GM12875 (cell line): ENCODE results near the gene CCDC50.

Source experiments
- H3K4me3 ChIP-seq: one replicate; pipeline ENCODE4 v1.5.1; 2011; ENCODE audit warnings: low read depth, low read length, control low read depth
- TF ChIP-seq, protein P1 (sequence below): IDR thresholded peaks from 2 replicates; pipeline ENCODE4 v1.5.1; 2011; ENCODE audit warnings: low read depth, mild to moderate bottlenecking, control low read depth, inconsistent platforms, low read length, moderate library complexity, borderline replicate concordance; ENCODE audit not compliant: insufficient read depth

CCDC50 gene

DNA sequence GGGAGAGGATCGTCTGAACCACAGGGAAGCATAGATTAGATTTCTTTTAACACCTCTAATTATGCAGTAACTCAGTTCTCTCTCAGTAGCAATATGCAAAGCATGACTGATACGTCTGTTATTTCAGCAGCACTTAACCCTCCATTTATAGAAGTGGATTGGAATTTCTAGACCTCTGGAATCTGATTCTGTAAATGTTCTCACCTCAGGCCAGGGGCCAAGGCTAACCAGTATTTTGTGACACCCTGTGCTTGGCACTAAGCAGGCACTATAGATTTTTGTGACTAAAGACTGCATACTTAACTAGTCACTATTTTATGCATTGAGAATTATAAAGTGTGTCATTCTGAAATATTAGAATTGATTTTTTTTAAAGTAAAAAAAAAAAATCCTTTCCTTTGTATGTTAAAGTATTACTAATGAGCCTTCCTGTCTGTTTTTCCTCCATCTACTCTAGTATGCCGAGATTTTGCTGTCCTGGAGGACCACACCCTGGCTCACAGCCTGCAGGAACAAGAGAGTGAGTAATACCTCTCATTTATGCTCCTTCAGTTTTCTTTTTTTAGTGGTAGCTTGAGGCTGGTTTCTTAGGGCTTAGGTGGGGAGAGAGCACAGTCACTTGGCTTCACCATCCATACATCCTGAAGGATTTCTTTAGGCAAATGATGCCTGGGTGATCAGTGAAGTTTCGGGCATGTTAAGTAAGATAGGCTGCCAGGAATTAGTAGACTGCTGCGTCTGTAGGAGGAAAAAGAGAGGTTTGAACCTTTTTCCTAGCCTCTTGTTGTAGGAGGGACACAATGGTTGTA, 27.6 kb downstream of the CCDC50 start:
- TF ChIP-seq, protein P1, sequence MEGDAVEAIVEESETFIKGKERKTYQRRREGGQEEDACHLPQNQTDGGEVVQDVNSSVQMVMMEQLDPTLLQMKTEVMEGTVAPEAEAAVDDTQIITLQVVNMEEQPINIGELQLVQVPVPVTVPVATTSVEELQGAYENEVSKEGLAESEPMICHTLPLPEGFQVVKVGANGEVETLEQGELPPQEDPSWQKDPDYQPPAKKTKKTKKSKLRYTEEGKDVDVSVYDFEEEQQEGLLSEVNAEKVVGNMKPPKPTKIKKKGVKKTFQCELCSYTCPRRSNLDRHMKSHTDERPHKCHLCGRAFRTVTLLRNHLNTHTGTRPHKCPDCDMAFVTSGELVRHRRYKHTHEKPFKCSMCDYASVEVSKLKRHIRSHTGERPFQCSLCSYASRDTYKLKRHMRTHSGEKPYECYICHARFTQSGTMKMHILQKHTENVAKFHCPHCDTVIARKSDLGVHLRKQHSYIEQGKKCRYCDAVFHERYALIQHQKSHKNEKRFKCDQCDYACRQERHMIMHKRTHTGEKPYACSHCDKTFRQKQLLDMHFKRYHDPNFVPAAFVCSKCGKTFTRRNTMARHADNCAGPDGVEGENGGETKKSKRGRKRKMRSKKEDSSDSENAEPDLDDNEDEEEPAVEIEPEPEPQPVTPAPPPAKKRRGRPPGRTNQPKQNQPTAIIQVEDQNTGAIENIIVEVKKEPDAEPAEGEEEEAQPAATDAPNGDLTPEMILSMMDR: no peak
- H3K4me3 ChIP-seq: no peak overlapping the region

DNA sequence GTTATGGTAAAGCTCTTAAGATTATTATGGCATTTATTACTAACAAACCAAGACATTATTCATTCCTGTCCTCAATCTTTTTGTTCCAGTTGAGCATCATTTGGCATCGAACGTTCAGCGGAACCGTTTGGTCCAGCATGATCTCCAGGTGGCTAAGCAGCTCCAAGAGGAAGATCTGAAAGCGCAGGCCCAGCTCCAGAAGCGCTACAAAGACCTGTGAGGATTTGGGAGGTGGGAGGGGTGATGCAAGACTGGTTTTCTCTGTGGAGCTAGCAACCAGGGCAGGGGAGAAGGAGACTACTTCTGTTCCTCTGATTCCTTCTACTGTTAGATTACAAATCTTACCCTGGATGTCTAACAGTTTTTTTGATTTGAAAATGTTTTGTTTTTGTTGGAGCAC, 28.7 kb downstream of the CCDC50 start:
- H3K4me3 ChIP-seq: no peak overlapping the region
- TF ChIP-seq, protein P1: no peak

DNA sequence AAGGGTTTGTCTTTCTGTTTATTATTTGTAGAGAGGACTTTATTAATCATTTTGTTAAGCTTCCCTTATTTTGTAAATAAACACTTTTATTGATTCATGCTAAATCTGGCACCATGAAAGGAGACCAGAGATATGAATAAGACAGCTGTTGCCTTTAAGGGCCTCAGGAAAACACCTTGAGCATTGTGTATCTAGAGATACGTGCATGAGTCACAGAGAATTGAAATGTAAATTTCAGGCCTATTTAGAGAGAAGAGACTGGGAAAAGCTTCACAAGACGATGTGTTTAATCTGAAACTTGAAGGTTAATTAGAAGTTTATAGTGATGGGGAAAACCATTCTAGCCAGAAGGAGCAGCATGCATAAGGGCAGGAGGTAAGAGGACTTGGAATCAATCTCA, 29.7 kb downstream of the CCDC50 start:
- H3K4me3 ChIP-seq: no peak overlapping the region
- TF ChIP-seq, protein P1: no peak

DNA sequence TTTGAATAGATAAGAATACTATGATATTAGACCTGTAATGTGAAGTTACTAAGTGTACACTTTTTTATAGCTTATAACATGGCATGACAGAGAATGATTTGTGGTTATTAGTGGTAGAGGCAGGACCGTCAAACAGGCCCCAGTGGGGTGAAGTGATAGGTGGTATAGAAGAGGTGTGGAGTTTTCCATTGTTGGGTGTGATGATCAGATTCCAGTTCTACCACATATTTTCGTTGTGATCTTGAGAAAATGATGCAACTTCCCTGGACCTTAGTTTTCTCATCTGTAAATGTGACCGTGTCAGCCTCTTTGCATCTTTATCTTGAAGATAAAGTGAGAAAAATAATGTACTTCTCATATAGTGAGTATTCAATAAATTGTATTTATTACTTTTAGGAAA, 31.4 kb downstream of the CCDC50 start:
- H3K4me3 ChIP-seq: no peak overlapping the region
- TF ChIP-seq, protein P1: no peak

DNA sequence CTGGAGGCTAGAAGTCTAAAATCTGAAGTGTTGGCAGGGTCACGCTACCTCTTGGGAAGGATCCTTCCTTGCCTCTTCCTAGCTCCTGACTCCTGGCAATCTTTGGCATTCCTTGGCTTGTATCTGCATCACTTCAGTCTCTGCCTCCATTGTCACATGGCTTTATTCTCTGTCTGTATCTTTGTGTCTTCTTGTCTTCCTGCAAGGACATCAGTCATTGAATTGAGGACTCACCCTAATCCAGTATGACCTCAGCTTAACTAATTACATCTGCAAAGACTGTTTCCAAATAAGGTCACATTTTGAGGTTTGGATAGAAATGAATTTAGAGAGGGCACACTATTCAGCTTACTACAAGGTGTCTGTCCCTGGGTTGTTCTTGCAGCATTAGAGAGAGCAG, 32.3 kb downstream of the CCDC50 start:
- TF ChIP-seq, protein P1: no peak
- no peak overlapping the region for H3K4me3 ChIP-seq

DNA sequence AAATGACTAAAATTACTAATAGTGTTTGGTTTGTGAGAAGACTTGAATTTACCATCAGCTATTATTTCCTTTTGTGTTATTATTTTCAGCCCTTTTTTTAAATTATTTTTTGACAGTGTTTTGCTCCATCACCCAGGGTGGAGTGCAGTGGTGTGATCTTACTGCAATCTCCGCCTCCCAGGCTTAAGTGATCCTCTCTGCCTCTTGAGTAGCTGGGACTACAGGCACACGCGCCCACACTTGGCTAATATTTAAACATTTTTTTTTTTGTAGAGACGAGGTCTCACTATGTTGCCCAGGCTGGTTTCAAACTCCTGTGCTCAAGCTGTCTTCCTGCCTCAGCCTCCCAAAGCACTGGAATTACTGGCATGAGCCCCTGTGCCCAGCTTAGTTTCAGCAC, 32.8 kb downstream of the CCDC50 start:
- TF ChIP-seq, protein P1: no peak

DNA sequence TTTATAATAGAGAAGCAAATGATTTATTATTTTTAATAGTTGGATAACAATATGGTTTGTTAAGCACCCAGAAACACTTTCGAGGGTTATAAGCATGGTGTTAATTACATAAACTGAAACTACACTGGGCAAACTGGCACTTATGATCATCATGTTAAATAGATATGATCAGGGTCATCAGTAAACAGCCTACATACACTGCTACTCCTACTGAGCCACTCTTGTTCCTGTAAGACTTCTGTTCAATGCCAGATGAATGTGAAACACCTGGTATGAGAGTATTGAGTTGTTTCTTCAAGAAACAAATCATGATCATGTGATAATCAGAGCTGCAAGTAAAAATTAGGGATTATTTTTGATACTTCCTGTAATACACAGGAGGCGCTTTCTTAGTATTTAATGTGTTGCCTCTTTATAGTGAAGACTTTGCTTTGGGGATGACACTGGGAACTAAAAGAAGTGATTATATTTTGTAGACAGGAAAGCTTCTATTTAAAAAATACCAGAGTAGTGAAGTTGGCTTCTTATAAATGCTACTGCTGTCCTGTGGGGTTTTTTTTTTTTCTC, 33.4 kb downstream of the CCDC50 start:
- no peak overlapping the region for H3K4me3 ChIP-seq
- TF ChIP-seq, protein P1: no peak

More for the DNA sequence above, 32.8 kb downstream of the CCDC50 start:
- H3K4me3 ChIP-seq: no peak overlapping the region
